Smooth muscle cell of the brain vasculature (primary cell): ENCODE data around the gene RPGRIP1L.

Experiments
- DNase-seq: peaks from one replicate; pipeline ENCODE4 v3.0.0-alpha.2; 2012; ENCODE audit warnings: low read depth, low spot score

Gene RPGRIP1L

DNA sequence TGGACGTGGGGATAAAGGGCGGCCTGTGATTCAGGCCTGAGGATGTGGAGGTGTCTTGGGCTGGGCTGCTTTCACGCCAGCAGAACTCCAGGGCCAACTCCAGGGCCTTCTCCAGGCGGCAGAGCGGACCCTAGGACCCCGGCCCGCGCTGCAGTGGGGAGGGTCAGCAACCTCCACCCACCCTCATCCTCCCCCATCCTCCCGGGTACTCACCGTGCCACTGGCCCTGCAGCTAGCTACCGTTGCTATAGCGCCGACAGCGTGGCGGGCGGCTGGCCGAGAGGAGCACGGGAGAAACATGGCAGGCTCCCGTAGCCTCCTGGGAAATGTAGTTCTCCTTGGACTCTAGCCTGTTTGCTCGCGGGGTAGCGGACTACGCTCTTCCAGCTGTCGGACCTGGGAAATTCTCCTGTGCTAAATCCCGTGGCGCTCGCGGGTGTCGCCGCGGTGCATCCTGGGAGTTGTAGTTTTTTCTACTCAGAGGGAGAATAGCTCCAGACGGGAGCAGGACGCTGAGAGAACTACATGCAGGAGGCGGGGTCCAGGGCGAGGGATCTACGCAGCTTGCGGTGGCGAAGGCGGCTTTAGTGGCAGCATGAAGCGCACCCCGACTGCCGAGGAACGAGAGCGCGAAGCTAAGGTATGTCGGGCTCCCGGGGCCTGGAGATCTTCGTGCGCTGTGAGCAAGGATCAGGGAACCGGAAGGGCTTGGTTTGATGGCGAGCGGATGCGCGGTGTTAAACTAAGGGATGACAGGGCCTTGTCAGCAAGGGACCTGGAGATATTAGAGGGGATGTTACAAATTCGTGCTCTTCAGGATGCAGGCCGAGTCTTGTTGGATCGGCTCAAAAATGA lies at the start of gene RPGRIP1L, which contains the start of gene FTO:
RPGRIP1L (minus strand) TSS at position 270 of the 855 bp plus-strand sequence. CDS start 3,136 bp downstream, outside the sequence.
FTO (plus strand) TSS at position 567 of the 855 bp plus-strand sequence.
- DNase-seq: peak; percentile 100

DNA sequence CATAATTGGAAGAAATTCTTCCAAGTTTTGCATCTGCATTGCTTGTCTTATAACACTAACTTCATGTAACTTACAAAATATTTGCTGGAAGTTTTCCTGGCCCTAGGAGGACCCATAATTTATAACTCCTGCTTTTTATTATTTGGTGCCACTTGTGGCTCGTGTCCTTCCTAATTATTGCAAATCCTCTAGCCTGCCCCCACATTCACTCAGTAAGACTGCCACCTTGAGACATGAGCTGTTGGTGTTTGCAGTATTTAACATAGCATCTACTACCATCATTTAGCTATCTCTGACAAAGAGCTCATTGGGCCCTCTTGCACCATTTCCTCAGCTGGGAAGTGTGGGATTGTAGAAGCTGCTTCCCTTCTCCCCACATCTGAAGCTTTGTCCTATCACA lies 49.8 kb upstream of the RPGRIP1L start:
- no peak for DNase-seq

DNA sequence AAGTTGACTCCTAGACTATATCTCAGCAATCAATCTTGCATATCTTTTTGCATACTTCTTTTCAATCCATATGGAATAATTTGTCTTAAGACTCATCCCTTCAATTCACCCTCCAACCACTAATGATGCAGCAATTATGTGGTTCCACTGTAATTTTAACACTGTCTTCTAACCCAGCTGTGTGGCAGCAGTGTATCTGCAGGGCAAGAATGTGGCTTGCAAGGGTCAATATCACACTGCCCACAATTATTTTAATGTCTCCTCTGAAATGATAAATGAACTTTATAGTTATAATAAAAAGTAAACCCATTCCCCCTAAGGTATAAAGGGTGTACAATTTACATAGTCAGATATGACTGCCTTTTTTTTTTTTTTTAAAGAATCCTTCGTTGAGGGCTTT lies 48.9 kb upstream of the RPGRIP1L start:
- DNase-seq: no peak

DNA sequence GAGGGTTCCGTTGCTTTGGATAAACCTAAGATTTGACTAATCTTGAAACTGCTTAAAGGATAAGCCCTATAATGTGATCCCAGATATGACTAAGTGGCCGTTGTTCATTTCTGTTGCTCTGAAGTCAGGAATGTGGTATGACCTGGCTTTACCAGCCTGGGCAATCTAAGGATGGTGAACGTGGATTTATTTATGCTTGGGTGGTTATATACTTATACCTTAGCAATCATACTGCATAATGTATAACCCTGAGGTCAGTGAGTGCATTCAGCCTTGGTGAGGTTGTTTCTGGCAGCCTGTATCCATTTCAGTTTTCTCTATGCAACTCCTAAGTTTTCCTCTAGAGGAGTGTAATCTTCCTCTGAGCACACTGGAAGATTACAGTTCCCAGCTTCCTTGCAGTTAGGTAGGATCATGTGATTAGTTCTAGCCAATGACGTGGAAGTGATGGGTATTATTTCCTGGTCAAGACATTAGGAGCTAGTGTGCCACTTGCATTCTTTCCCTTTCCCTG lies 42.2 kb upstream of the RPGRIP1L start:
- DNase-seq: no peak

DNA sequence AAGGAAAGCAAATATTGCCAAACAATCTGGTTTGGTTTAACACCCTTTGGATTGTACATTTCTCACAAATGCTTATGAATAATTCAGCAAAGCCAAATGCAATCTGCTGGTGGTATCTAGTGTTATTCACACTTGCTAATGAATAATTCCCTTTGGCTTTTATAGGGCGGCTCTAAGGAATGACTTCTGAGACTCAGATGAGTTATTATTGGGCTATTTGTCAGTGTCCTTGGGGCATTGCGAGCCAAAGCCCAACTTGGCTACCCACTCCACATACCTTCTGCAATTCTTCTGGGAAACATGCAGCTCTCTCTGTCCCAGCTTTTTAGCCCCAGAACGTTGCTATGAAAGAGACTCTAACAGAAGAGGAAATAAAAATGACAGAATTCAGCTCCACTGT lies 41.4 kb upstream of the RPGRIP1L start:
- DNase-seq: no peak

DNA sequence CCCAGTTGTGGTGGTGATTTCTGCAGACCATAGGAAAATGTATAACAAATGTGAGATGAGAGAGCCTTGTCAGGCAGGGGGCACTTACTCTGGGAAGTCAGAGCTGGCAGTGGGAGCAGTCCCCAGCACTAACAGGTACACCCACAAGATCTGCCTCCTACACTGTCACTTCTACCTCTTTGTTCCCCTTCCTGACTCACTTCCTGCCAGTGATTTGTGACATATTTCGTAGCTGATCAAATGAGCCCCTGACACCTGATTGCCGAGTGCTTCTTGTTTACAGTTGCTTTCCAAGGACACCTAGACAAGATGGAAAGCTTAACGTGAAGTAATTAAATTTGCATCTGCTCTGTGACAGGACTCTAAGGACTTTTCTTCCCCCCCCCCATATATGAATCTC lies 40.8 kb upstream of the RPGRIP1L start:
- no peak for DNase-seq

DNA sequence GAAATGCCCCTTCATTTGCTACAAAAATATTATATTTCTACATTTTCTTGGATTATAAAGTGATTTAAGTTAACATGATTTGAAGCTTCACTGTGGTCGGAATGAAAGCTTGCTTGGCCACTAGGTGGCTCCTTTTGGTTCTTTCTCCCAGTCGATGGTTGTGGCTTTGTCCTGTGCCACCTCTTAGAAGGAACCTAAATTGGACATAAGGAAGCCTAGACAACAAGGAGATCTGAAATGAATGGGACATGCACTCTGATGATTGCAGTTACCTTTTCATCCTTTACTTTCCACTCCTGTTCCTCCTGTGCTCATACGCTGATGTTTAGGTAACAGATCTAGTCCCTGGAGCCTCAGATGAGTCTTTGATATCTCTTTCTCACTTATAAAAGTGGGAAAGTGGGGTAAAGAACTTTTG lies 39.5 kb upstream of the RPGRIP1L start:
- no peak for DNase-seq

DNA sequence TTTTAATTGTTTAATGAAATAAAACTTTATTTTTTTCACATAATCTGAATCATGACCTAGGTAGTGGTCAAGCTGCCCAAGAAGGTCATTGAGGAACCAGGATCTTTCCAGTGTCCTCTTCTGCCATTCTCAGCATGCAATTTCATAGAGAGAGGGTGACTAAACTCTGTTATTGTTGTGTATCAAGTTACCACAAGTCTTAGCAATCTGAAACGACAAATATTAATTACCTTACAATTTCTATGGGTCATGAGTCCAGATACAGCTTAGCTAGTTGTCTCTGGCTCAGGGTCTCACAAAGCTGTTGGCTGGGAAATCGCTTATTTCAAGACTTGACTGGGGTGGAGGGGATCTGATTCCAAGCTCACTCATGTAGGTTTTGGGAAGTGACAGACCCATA lies 37.9 kb upstream of the RPGRIP1L start:
- DNase-seq: no peak

DNA sequence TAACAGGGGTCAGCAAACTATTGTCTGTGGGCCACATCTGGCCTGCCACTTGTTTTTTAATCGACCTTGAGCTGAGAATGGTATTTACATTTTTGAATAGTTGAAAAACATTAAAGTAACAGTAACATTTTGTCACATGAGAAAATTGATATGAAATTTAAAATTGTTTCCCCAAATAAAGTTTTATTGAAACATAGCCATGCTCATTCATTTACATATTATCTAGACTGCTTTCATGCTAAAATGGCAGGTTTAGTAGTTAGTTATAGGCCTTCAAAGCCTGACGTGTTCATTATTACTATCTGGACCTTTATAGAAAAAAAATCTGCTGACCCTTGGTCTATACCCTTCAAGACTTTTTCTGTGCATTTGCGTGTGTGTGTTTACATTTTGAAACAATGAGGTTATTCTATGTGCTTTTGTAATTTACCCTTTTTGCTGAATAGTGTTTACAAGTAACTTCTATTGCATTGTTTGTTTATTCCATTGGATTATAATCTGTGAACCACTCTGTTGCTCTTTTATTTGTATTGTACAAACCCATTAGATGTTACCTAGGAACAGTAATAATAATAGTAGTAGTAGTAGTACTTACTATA lies 37.4 kb upstream of the RPGRIP1L start:
- DNase-seq: no peak

DNA sequence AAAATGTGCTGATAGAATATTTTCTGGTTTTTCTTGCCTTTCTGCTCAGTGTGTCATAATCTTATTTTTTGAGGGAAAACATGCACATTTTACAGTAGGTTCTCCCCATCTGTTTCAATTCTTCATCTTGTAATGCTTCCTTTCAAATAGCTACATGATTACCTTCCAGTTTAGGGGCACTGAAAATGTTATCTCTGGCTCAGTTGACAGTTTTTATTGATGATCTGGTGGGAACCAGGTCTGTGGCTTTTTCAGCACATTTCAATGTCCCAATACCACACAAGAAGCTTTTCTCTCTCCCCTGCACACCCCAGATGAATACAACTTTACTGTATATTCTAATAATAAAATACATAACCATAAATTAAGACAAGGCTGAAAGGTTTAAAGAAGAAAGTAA lies 36.8 kb upstream of the RPGRIP1L start:
- DNase-seq: no peak

DNA sequence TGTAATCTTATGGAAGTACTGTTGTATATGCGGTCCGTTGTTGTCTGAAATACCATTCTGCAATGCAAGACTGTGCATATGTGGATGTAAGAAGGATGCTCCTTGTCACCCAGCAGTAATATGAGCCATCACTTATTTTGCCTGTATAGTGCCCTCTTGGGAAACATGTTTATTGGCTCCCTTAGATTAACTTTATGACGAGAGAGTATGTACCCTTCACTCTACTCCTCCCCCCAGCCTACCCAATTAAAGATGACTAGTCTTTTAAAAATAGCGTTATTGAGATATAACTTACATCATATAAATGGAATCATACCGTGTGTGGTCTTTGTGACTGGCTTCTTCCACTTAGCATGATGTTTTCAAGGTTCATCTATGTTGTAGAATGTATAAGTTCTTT lies 33.9 kb upstream of the RPGRIP1L start:
- DNase-seq: no peak

DNA sequence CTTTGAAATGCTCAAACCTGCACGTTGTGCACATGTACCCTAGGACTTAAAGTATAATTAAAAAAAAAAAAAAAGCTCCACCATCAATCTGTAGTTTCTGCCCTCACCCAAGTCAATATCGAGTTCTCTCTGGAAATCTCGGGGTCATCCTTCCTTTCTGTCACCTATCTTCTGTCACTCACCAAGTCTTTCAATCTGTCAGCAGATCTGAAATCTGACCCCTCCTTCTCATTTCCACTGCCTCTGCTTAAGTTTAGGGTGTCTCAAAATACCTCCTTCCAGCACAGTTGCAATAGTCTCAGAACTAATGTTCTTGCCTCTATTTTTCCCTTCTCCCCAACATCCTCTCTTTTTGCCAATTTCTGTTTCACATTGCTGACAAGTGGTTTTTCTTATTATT lies 32.6 kb upstream of the RPGRIP1L start:
- no peak for DNase-seq

DNA sequence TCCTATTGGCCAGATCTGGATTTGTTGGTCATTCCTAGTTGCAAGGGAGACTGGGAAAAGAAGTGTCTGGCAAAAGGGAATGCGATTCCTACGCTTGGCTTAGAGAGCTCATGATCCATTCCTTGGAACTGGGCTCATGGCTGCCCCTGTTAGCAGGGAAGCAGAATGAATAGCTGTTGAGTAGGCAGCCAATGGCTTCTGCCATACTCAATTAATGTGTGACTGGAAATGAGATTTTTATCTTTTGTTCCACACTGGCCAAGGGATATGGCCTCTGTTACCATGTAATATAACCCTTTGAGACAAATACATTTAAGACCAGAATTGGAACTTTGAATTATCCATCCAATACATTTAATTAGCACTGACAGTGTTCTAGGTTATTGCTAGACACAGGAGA lies 31.2 kb upstream of the RPGRIP1L start:
- no peak for DNase-seq

DNA sequence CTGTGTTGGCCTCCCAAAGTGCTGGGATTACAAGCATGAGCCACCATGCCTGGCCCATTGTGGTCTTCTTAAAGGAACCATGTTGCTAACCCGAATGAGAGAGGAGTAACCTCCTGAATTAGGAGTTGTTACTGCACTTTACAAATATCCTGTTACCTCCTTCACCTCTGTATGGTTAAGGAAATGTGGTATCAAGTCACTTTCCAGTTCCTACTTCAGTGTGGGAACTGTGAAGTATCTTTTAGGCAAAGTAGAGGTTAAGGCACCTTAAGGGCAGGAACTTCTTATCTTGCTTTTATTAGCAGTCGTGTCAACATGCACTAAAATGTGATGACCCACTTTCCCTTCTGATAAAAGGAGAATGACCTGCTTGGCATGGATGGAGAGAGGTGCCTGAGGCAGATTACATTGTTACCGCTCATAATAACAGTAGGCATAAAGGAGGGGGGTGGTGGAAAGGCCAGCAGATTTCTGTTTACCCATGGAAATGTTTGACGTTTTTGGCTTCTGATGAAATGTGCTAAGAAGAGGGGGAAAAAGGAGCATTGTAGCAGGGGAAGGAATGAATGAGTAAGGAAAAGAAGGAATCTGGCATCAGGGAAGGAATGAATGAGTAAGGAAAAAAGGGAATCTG lies 28.8 kb upstream of the RPGRIP1L start:
- no peak for DNase-seq

DNA sequence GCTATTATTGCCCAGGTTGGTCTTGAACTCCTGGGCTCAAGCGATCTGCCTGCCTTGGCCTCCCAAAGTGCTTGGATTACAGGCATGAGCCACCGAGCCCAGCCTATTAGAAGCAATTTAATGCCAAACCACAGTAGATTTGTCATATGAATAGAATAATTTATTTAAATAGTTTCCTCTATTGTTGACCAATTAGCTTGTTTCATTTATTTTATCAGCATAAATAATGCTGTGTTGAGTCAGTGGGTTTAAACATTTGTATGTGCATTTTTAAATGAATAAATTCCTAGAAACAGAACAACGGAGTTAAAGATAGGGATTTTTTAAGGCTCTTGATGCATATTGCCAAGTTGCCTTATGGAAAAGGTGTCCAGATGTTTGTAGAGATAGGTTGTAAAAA lies 27.0 kb upstream of the RPGRIP1L start:
- DNase-seq: no peak

DNA sequence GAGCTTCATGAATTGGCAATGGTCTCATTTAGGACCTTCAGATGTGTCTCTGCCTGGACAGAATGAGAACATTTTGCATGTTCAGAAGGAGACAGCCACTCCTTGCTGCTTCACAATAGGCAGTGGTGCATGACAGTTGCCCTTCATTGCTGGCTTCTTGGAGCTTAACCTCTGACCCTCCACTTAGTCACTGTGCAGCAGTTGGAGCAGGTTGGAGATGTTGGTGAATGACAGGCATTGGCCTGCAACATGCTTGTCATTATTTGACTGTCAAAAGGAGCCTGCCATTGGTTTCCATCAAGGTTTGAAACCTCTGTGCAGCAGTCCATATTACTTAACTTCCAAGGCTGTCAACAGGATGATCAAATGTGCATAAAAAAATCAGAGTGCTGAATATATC lies 23.0 kb upstream of the RPGRIP1L start:
- DNase-seq: no peak

DNA sequence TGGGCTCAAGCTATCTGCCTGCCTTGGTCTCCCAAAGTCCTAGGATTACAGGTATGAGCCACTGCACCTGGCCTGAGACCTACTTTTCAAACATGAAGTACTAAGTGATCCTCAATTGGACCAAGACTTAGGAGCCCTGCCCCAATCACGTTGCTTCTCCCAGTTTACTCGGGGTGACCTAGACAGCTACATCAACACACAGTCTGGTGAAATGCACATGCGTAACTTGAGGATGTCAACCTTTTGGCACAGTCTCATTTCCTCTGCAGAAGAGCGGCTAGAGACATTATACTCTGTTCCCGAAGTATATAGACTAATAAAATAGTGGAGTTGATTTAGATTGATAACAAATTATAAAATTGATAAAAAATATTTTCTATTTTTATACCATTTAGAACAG lies 17.4 kb upstream of the RPGRIP1L start:
- DNase-seq: no peak

DNA sequence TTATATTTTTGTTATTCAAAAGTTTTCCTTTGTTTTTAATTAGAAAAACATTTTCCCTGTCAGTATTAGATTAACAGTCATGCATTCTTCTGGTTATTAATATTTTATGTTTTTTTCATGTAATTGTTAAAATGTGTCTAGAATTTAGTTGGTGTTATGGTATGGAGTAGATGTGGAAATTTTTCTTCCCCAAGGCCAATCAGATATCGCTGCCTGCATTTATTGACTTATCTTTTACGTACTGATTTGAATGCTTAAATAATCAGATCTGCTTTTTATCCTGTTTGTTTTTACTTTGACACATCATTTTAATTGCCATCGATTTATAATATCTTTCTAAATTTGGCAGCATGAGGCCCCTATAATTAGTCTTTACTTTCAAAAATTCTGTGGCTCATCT lies 13.9 kb upstream of the RPGRIP1L start:
- DNase-seq: no peak

DNA sequence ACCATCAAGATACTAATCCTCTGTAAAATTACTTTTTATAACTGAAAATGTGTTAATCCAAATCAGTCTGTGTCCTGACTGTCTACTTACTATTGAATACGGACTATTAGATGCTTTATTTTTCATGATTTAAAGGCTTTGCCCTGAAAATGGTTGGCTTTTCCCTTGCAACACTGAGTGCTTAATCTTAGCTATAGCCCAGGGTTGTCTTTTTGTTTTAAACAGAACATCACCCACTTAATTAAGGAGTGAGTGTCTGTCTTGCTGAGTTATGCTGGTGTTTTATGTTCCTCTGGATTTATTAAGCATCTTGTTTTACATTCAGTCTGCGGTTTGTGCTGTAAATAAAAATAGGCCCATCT lies 11.3 kb upstream of the RPGRIP1L start:
- DNase-seq: no peak

DNA sequence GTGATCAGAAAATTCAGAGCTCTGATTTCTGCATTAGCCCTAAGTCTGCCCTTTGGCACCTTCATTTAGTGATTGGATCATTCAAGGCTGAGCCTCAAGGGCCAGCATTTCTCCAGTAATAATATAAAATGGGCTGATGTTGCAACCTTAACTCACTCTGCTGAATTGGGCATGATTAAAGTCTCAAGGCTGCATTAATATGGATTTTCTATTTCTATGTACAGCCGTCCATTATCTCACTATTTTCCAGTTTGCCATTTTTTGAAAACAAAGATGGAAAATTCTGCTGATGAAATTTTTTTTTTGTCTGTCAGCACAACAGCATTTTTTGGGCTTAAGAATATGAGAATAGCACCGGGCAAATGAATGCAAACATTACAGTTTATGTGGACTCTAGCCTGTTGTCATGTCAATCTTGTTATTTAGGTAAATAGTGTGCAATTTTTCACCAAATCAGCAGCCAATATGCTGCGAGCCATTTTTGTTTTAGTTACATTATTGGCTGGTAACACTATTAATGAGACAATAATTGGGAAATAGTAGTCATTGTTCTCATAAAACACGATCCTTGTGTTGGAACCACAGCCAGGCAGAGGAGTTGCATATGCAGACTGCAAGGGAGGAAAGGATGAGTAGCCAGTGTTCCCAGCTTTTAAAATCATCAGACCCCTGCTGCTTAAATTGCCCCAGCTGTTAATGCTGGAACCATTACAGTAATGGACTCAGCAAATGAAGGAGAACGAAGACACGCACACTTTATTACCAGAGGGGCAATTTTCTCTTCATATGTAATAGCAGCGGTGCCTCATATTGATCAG lies 10.8 kb upstream of the RPGRIP1L start:
- no peak for DNase-seq

DNA sequence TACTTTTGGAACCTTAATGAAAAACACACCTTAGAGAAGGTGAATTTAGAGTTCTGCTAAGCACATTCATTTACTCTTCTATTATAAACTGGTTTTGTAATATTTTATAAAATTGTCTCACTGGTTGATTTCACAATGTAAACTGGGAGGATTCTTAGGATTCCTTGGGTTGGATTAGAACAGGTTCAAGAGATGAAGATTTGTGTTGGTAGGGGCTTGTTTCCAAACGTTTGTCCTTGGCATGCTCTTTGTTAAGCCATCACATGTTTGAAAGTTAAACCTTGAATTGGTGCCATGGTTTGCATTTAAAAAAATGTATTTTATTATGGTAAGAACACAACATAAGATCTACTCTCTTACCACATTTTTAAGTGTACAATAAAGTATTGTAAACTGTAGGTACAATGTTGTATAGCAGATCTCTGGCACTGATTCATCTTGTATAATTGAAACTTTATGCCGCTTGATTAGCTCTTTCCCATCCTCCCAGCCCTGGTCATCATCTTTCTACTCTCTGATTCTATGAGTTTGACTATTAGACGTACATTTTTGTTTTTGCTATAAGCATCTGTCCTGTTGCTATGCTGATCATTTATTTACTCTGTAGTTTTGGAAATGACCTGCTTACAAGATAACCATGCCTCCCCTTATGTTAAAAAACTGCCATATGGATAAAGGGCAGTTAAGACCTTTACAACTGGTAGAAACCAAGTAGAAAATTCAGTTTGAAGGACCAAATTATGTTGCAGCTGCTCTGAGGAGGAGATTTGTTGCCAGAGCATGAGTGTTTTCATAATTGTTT lies 9.9 kb upstream of the RPGRIP1L start:
- no peak for DNase-seq
